GM19351 (cell line): ENCODE measurements around the gene AGO3.

Experiments
- ATAC-seq: cut with Tn5 transposase; IDR thresholded peaks from one replicate; pipeline ENCODE4 v1.9.1; 2021; ENCODE audit warnings: mild to moderate bottlenecking, moderate library complexity; ENCODE audit not compliant: unreplicated experiment

The AGO3 gene

DNA sequence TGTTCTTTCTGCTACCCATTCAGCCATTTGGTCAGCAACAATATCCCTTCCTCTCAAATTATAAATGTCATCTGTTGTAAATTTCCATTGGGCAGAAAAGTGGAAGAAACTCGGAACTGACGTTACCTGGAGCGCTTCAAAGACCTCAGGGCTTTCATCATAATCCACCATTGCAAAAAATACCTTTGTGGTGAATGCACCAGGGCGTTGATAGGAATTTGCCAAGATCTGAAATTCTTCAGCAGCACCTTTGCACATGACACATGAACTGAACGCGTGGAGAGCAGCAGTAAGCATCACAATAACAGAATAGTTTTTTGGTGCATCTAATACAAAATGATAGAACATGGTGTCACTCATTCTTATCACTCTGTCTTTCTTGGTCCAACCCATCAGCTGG, 149.9 kb downstream of the AGO3 start:
- no peak for ATAC-seq

DNA sequence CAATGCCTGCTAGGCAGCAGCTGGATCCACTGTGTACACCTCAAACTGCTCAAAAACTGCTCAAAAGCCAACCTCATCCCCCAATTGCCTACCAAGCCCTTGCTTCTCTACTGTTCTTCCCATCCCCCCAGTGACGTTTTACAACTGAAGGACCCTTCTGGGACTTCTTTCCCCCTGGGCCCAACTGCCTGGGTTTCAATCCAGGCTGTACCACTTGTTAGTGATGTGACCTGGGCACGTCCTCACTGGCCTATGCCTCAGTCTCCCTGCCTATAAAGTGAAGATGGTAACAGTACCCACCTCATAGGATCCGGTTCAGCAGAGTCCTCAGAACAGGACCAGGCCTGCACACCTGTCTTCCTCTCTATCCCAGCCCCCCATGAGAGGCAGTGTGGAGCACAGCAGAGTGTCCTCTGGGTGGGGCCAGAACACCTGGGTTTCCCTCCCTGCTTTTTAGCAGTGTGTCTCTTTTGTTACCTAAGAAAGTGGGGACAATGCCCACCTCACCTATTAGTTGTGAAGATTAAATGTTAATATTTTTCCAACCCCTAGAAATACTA, 151.1 kb downstream of the AGO3 start:
- no peak for ATAC-seq

GRCh38 chr1:36083219-36083618, 152.3 kb downstream of the AGO3 start:
- no peak for ATAC-seq

DNA sequence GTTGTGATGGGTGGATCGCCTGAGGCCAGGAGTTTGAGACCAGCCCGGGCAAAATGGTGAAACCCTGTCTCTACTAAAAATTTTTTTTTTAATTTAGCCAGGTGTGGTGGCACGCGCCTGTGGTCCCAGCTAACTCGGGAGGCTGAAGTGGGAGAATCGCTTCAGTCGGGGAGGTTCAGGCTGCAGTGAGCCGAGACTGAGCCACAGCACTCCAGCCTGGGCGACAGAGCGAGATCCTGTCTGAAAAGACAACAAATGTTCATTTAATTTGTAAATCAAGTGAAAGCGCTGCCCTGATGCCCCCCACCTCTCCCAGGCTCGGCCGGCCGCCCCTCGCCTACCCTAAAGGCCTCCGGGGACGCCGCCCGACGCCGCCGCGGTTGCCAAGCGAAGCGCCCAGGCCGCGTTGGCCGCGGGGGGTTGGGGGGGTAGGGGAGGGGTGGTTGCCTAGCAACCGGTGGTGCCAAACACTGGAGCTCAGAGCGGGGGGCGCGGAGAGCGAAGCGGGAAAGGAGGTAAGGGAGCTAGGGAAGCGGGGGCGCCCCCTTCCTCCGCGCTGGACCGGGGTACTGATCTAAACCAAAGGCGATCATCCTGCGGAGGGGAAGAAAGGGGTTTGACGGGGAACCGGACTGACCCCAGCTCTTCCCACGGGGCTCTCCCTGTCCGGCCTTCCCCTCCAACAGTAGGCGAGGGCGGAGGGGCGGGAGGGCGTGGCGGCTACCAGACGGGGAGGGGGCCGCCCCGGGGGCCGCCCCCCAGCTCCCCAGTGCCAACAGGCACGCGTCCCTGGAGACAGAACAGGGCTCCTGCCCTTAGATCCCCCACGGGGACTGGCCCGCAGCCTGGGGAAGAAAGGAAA, 153.0 kb downstream of the AGO3 start, which contains the start of gene TEKT2:
TSS of gene TEKT2 (plus strand) at position 460 of the 862 bp plus-strand sequence. CDS start 828 bp downstream, outside the sequence.
- no peak for ATAC-seq

- ATAC-seq, result no peak
These were observed 153.7 kb downstream of the AGO3 start for GRCh38 chr1:36084497-36085115.

DNA sequence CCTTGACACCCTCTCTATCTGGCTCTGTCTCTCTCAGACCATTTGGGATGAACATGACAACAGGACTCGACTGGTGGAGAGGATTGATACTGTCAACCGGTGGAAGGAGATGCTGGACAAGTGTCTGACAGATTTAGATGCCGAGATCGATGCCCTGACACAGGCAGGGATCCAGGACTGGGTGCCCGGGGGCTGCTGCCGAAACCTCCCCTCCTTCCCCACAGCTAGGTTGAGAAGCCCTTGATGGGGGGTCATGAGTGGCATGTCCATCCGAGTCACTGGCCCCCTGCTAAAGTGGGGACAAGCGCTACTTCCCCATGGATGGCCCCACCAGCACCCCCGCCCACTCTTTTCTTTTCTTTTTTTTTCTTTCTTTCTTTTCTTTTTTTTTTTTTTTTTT, 154.2 kb downstream of the AGO3 start:
- ATAC-seq, result no peak

DNA sequence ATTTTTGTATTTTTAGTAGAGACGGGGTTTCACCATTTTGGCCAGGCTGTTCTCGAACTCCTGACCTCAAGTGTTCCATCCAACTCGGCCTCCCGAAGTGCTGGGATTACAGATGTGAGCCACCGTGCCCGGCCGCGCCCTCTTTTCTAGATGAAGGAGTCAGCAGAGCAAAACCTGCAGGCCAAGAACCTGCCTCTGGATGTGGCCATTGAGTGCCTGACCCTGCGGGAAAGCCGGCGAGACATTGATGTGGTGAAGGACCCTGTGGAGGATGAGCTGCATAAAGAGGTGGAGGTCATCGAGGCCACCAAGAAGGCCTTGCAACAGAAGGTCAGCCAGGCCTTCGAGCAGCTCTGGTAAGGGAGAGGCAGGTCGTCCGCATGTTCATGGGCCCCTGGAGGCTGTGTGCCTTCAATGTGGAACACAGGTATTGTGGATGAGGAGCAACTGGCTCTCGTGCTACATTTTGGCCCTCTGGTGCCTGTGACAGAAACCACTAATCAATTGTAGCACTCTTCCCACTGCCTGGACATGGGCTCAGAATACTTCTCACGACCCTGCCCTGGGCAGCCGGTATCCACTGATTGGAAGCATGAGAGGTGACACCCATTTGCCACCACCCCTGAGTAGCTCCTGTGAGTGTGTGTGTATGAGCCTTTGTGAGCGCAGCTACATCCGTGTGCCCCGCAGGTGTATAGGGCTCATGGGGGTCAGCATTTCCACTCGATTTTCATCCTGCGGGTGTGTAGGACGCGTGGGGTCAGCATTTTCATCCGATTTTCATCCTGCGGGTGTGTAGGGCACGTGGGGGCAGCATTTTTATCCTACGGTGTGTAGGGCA, 155.0 kb downstream of the AGO3 start:
- no peak for ATAC-seq

GRCh38 chr1:36086529-36087232, 155.8 kb downstream of the AGO3 start:
- no peak for ATAC-seq

GRCh38 chr1:36087233-36088123, 156.6 kb downstream of the AGO3 start:
- ATAC-seq, result no peak

- ATAC-seq, result no peak
These were observed 157.3 kb downstream of the AGO3 start for GRCh38 chr1:36088265-36088576.

DNA sequence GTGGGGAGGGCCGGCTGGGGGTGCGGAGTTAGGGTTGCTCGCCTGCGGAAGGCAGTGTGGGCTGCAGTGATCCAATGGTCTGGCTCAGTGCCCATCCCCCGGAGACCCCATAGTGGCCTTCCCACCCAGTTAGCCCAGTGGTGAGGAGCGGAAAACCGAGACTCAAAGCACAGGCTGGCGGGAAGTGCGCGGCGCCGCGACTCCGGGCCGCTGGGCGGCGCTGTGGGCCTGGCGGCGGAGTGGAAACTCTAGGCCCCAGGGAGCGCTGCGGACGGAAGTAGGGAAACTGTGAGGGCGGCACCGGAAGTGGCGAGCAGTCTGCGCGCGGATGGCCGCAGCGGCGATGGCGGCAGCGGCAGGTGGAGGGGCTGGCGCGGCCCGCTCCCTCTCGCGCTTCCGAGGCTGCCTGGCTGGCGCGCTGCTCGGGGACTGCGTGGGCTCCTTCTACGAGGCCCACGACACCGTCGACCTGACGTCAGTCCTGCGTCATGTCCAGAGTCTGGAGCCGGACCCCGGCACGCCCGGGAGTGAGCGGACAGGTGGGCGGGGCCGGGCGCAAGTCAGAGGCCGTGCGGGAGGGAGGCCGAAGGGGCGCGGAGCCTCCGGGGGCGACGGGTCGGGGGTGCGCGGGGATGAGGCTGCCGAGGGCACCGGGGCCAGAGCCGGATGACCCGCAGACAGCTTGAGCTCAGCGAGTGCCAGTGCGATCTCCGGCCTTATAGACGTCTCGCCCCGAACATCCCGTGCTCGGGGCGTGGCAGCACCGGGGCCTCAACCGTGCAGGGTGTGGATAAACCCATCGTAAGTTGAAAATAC, 157.9 kb downstream of the AGO3 start, which contains the start of gene ADPRS:
TSS of gene ADPRS (plus strand) at position 316 of the 816 bp plus-strand sequence. CDS start at position 329, 13 bp downstream.
- peak; percentile 73 for ATAC-seq

DNA sequence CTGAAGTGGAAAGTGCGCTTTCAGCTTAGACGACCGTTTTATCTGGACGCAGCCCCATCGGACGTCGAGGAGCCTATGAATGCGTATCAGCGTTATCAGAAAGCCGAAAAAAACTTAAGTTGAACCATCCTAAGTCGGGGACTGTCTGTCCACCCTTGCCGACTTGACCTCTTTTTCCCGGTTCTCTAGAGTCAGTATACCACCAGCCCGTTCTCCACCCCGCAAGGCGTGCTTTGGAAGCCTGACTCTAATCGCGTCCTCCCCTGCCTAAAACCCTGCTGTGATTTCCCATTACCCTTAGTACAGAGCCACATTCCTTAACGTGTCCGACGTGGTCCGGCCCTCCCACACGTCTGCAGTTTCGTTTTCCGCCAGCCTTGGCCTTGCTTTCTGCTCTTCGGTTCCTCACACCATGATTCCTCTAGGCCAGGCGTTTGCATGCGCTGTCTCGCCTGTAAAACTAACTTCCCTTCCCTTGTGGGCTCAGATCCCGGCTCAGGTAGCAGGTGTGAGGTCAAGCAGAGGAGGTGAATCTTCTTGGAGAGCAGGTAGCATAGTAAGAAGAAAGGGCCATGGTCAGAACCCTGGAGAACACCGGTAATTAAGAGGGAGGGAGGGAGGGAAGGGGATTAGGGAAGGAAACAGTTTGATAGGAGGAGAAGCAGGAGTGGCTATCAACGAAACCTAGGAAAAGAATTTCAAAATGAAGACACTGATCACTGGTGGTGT, 158.7 kb downstream of the AGO3 start:
- peak; percentile 8 for ATAC-seq

DNA sequence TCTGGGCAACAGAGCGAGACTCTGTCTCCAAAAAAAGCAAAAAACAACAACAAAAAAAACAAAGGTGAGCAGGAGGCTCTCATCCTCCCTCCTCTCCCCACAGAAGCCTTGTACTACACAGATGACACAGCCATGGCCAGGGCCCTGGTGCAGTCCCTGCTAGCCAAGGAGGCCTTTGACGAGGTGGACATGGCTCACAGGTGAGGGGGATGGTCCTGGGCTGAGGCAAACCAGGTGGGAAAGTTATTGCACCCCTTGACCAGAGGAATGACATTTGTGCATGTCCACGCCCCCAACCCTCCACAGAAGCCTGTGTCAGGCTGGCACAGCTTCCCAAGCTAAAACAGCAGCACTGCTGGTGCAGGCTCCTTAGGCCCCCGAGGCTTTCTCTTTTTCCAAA, 160.2 kb downstream of the AGO3 start:
- no peak for ATAC-seq

- no peak for ATAC-seq
These were observed 160.8 kb downstream of the AGO3 start for GRCh38 chr1:36091698-36092097.

GRCh38 chr1:36092166-36092797, 161.4 kb downstream of the AGO3 start:
- no peak for ATAC-seq

- no peak for ATAC-seq
These were observed 161.9 kb downstream of the AGO3 start for GRCh38 chr1:36092798-36093185.

DNA sequence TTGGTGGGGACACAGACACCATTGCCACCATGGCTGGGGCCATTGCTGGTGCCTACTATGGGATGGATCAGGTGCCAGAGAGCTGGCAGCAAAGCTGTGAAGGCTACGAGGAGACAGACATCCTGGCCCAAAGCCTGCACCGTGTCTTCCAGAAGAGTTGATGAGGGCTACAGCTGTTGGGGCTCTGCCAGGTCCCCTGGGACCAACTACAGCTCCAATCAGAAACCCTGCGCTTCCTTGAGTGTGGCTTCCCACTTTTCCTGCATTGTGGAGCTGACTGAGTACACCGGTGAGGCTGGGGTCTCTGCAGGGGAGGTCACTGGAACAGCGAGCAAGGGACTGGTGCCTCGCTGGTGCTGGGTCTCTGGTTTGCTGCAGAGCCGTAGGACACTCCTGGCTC, 162.3 kb downstream of the AGO3 start:
- no peak for ATAC-seq

GRCh38 chr1:36093929-36094328, 163.0 kb downstream of the AGO3 start:
- no peak for ATAC-seq
